ENCODE data around the gene DLL3. TPM values are rescaled to one million over a fixed set of nuclear protein-coding genes. Genes with fewer than 3 reads are reported as not detected.
A peak's percentile ranks its signal among the peaks of the same experiment; 100 is the strongest.
"Not testable (repeated sequence)": the region's sequence is repeated elsewhere in the genome, so short reads cannot be mapped to it uniquely, and the experiment has no call there.

The DLL3 gene, protein sequence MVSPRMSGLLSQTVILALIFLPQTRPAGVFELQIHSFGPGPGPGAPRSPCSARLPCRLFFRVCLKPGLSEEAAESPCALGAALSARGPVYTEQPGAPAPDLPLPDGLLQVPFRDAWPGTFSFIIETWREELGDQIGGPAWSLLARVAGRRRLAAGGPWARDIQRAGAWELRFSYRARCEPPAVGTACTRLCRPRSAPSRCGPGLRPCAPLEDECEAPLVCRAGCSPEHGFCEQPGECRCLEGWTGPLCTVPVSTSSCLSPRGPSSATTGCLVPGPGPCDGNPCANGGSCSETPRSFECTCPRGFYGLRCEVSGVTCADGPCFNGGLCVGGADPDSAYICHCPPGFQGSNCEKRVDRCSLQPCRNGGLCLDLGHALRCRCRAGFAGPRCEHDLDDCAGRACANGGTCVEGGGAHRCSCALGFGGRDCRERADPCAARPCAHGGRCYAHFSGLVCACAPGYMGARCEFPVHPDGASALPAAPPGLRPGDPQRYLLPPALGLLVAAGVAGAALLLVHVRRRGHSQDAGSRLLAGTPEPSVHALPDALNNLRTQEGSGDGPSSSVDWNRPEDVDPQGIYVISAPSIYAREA
- total RNA-seq, result not detected

DNA sequence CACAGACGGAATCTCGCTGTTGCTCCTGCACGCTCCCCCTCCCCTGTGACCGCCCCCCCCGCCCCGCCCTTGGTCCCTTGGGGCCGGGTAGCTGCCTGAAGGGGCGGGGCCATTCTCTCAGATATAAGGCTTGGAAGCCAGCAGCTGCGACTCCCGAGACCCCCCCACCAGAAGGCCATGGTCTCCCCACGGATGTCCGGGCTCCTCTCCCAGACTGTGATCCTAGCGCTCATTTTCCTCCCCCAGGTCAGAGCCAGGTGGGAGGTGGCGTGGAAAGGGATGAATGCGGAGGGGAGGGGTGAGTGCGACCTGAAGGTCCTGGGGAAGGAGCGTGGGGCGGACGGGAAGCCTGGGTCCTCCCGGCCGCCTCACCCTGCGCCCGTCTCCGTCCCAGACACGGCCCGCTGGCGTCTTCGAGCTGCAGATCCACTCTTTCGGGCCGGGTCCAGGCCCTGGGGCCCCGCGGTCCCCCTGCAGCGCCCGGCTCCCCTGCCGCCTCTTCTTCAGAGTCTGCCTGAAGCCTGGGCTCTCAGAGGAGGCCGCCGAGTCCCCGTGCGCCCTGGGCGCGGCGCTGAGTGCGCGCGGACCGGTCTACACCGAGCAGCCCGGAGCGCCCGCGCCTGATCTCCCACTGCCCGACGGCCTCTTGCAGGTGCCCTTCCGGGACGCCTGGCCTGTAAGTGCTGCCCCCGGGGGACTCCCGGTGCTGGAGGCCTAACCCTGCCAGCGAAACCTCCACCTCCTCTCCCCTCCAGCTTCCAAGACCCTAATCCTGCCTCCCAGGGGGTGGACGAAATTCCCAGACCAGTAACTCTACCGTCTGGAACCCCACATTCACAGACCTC is at the start of gene DLL3:
Gene DLL3 (plus strand): TSS at position 150 of the 845 bp plus-strand sequence. CDS start 28 bp downstream, at position 178.
- peak within 1 kb of the TSS in 1 of 4 donors; percentile 21 for H3K4me3 ChIP-seq
- in situ Hi-C loops (cut with MboI; ENCODE audit: low sequenced_read_pairs in 4 of 4), result no loop called here
- no peak for TF ChIP-seq POLR2A (IDR thresholded peaks at IDR 0.05)
- TF ChIP-seq, protein P1, sequence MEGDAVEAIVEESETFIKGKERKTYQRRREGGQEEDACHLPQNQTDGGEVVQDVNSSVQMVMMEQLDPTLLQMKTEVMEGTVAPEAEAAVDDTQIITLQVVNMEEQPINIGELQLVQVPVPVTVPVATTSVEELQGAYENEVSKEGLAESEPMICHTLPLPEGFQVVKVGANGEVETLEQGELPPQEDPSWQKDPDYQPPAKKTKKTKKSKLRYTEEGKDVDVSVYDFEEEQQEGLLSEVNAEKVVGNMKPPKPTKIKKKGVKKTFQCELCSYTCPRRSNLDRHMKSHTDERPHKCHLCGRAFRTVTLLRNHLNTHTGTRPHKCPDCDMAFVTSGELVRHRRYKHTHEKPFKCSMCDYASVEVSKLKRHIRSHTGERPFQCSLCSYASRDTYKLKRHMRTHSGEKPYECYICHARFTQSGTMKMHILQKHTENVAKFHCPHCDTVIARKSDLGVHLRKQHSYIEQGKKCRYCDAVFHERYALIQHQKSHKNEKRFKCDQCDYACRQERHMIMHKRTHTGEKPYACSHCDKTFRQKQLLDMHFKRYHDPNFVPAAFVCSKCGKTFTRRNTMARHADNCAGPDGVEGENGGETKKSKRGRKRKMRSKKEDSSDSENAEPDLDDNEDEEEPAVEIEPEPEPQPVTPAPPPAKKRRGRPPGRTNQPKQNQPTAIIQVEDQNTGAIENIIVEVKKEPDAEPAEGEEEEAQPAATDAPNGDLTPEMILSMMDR (IDR thresholded peaks at IDR 0.05 in 4 of 5, conservative IDR thresholded peaks at IDR 0.05 in 1 of 5), result no peak
- ATAC-seq (no peak), DNase-seq (no peak)
- no peaks in the 10 kb centered on the region for H3K9me3 ChIP-seq
- H3K4me1 ChIP-seq, result no peaks in the 10 kb centered on the region
- H3K27me3 ChIP-seq, result peaks cover 62 to 79% (median 78%) of the 10 kb centered on the region in 3 donors
- H3K36me3 ChIP-seq, result no peaks in the 10 kb centered on the region
- no peak within 1 kb of the TSS for H3K27ac ChIP-seq
- intact Hi-C loops (cut with DNase I; ENCODE audit: low total_unique reads), result no loop called here

DNA sequence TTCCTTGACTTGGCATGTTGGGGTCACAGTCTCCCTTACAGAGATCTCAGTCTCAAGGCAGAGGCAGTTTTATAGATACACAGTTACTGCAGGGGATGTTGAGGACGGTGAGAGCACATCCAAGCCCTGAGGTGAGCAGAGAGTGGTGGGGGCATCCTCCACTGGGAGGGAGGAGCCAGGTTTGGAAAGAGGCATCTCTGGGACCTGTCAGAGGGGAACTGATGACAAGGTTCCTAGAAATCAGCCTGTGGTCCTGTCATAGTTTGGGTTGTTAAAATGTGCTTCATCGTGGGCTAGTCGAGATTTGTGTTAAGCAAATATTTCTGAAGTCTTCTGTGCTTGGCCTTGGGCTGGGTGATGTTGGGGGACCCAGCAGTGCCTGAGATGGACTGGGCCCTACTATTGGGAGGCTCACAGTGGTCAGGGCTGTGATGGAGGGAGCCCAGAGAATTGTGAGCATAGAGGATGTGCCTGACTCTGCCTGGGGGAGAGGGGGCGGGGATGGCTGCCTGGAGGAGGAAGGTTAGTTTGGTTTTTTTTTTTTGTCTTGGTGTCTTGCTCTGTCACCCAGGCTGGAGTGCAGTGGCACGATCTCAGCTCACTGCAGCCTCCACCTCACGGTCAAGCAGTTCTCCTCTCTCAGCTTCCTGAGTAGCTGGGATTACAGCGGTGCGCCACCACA is 49.5 kb upstream of the DLL3 start:
- Histone ChIP-seq H3K9me3 (no peaks in the 10 kb centered on the region), H3K36me3 (peaks cover 0 to 15% of the 10 kb centered on the region in 2 donors), H3K27ac (no peak overlapping the region), H3K4me3 (no peak overlapping the region), H3K27me3 (no peaks in the 10 kb centered on the region), H3K4me1 (peaks cover 18 to 29% of the 10 kb centered on the region in 2 donors)
- ATAC-seq, result no peak
- in situ Hi-C loops (cut with MboI; ENCODE audit: low sequenced_read_pairs in 4 of 4), result loop anchor here in 2 of 4 donors (25.0 kb wide), 2 partner anchors 88 to 388 kb away; partner anchors contain the start of genes DYRK1B (in 2 of the 2), FBL (in 2 of the 2), EID2 (in 1 of the 2) and EID2B (in 1 of the 2)
- intact Hi-C loops (cut with DNase I; ENCODE audit: low total_unique reads), result loop anchor here (10.0 kb wide), 1 partner anchor 226 kb away; no protein-coding TSS in a partner anchor
- DNase-seq, result no peak
- no peak for TF ChIP-seq POLR2A (IDR thresholded peaks at IDR 0.05)
- TF ChIP-seq, protein P1 (IDR thresholded peaks at IDR 0.05 in 4 of 5, conservative IDR thresholded peaks at IDR 0.05 in 1 of 5), result no peak

DNA sequence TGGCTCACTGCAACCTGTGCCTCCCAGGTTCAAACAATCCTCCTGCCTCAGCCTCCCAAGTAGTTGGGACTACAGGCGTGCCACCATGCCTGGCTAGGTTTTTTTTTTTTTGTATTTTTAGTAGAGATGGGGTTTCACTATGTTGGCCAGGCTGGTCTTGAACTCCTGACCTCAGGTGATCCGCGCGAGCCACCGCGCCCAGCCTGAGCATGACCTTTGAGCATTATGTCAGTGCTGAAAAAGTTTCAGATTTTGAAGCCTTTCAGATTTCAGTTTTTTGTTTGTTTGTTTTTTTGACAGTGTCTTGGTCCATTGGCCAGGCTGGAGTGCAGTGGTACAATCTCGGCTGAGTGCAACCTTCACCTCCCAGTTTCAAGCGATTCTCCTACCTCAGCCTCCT is 47.5 kb upstream of the DLL3 start:
- H3K27ac ChIP-seq; H3K4me3 ChIP-seq; in situ Hi-C loops (cut with MboI; ENCODE audit: low sequenced_read_pairs in 4 of 4); H3K9me3 ChIP-seq; DNase-seq; intact Hi-C loops (cut with DNase I; ENCODE audit: low total_unique reads); ATAC-seq; H3K27me3 ChIP-seq: not testable (repeated sequence)
- Histone ChIP-seq H3K36me3 (peaks cover 0 to 15% of the 10 kb centered on the region in 2 donors), H3K4me1 (peaks cover 17 to 26% of the 10 kb centered on the region in 2 donors)

DNA sequence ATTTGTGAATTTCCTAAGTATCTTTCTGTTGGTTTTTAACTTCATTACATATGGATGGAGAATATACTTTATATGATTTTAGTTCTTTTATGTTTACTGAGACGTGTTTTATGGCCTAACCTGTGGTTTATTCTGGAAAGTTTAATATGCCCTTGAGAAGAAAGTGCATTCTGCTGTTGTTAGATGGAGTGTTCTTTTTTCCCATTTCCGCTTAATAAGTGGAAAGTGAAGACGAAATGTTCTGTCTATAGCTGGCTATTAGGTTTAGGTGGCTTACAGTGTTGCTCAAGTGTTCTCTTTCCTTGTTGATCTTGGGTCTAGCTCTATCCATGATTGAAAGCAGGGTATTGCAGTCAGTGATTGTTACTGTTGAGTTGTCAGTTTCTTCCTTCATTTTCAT is 35.3 kb upstream of the DLL3 start:
- Histone ChIP-seq H3K9me3 (no peaks in the 10 kb centered on the region), H3K27me3 (no peaks in the 10 kb centered on the region), H3K27ac (no peak overlapping the region), H3K4me3 (no peak overlapping the region), H3K4me1 (no peaks in the 10 kb centered on the region), H3K36me3 (peaks cover 8 to 75% of the 10 kb centered on the region in 2 donors)
- intact Hi-C loops (cut with DNase I; ENCODE audit: low total_unique reads) (no loop called here), in situ Hi-C loops (cut with MboI; ENCODE audit: low sequenced_read_pairs in 4 of 4) (no loop called here)
- ATAC-seq, result no peak
- no peak for DNase-seq
- no peak for TF ChIP-seq POLR2A (IDR thresholded peaks at IDR 0.05)
- TF ChIP-seq, protein P1 (IDR thresholded peaks at IDR 0.05 in 4 of 5, conservative IDR thresholded peaks at IDR 0.05 in 1 of 5), result no peak
